SW 1271 (cell line): ENCODE results near the gene SNRPA1.
A peak's percentile ranks its signal among the peaks of the same experiment; 100 is the strongest.

ENCODE experiments used
- DNase-seq, 2 experiments: peaks; one replicate each; lab custom pipeline; 2025; lab: John Stamatoyannopoulos, UW

The SNRPA1 gene

DNA sequence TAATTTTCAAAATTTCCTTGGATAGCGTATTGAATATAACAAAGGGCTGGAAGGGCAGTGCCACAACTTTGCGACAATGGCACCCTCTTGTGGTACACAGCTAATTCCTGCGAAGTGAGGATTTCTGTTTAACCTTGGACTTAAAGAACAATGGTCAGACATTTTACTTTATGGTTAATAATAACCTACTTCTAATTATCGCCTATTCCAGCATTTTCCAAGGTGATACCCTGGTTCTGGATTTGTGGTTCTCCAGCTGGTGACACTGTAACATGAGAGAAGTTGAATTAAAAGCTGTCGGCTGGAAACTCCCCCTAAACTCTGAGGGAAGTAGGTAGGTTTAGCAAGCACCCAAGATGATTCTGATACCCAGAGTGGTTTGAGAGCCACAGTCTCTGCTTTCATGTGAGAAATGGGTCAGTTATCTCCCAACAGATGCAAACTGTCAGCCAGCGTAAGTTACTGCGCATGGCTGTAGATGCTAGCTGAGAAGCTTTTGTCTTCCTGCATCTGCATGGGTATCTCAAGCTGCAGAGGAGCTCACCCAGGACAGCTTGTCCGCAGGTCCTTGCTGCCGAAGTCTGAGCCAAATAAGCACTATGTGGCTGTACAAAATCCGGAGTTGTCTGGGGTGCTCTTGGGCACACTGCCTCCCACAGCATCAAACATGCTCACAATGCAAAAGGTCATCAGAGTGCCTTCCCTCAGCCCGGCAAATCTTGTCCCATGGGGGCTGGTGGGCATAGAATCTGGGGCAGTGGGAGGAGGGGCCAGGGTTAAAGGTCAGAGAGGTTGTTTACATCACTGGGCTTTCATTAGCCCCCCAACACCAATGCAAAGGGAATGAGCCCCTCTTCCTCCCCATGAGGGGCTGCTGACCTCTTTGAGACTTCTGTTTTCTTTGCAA, 36.6 kb downstream of the SNRPA1 start:
- DNase-seq, result peak in 1 of 2 experiments; percentile 79

DNA sequence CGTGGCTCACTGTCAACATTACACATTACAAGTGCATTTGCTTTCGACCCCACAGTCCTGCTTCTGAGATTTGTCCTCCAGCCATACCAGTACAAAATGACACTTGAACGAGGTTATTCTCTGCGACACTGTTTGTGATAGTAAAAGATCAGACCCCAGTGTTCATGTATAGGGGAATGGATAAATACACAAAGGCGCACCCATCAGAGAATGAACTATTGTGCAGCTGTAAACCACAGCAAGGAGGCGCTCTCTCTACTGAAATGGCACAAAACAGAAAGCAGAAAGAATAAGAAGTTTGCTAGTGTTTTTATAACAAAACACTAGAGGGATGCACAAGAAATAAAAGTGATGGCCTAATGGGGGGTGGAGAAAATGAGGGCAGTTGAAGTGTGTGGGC, 38.3 kb downstream of the SNRPA1 start:
- DNase-seq, result peak in 1 of 2 experiments; percentile 32

DNA sequence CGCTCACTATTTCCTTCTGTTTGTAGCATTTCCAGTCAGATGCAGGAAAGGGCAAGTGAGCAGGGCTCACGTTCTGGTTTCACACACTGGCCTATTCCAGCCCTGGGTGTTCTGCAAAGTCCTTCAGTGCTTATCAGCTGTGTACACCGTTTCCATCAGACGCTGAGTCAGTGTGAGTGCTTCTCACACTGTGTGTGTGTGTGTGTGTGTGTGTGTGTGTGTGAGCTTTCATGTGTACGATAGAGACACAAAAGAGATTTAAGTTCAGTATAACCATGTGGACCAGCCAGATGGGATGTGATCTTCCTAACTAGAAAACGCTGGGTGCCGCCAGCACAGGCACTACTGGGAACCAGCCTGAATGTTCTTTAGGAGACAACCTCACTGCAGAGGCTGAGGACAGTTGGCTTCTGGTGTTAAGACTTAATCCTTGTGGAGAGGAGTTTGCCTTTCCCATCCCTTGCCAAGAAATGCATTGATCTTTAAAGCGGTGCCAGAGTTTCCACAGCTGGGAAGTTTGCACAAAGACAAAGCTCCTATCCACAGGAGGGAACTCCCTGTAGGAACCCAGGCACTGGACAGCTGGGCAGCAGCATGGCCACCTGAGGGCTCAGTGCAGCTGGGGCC, 39.3 kb downstream of the SNRPA1 start:
- no peak for DNase-seq

DNA sequence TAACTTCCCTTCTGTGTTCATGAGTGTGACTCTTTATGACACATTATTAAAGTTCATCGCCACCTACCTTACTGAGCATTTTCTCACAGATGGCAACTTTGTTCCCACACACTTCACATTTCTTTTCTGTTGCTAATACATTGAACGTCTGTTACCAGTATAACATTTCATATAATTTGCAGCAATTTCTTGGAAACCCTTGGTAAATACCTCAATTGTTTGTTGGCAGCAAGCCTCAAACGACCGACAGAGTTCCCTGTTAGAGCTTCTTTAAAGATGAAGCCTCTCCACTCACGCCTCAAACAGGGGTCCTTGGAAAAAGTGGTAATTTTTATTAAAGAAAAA, 40.0 kb downstream of the SNRPA1 start:
- no peak for DNase-seq

DNA sequence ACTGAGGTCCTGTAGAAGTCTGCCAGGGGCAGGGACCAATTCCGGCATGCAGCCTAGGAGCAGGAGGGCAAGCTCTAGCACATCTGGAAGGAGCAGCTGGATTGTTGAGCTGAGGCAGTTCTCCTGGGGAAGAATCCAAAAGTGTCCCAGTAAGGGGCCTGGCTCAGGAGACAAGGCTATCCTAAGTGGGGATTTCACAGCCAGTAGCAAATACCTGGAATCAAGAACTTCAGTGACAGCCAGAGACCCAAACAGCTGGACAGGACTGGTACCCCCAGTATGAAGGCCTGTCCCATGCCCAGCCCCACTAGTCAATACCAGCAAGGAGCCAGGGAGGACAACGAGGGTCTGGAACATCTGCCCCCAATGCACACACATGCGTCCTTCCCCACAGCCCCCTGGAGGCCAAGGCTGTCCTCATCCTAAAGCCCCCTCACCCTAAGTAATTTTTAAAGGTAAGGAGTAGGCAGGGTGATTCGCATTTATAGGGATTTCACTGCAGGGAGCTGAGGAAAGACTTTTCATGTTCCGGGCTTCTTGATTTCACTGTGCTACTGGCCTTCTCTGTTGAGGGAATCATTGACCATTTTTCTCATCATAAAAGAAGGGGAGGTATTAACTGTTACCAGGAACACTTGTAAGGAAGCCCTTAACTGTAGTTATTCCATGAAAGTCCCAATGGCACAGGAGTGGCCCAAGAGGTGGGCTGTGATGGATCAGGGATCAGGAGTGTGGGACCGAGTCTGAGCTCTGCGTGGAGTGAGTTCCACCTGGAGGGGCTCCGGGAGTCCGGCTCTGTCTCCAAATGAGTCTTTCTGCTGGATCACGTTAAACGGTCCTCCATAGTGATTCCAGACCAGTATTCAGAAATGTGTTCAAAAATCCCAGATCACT, 40.6 kb downstream of the SNRPA1 start:
- DNase-seq, result no peak

DNA sequence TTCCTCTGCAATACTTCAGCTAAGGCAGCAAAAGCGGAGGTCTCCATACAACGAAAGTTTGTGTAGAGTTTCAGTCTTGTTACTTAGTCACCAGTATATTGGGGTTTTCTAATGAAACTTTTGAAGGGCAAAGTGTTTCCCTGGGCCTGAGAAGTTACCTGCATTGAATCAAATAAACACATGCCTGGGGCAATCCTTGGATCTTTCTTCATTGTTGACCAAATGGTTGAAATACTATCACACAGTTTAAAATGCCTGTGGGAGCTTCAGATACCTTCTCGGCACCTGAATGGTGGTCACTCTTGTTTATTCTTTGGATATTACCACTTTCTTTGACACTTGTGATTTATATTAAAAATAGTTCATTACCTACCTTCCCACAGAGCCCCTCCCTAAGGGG, 42.2 kb downstream of the SNRPA1 start:
- no peak for DNase-seq

DNA sequence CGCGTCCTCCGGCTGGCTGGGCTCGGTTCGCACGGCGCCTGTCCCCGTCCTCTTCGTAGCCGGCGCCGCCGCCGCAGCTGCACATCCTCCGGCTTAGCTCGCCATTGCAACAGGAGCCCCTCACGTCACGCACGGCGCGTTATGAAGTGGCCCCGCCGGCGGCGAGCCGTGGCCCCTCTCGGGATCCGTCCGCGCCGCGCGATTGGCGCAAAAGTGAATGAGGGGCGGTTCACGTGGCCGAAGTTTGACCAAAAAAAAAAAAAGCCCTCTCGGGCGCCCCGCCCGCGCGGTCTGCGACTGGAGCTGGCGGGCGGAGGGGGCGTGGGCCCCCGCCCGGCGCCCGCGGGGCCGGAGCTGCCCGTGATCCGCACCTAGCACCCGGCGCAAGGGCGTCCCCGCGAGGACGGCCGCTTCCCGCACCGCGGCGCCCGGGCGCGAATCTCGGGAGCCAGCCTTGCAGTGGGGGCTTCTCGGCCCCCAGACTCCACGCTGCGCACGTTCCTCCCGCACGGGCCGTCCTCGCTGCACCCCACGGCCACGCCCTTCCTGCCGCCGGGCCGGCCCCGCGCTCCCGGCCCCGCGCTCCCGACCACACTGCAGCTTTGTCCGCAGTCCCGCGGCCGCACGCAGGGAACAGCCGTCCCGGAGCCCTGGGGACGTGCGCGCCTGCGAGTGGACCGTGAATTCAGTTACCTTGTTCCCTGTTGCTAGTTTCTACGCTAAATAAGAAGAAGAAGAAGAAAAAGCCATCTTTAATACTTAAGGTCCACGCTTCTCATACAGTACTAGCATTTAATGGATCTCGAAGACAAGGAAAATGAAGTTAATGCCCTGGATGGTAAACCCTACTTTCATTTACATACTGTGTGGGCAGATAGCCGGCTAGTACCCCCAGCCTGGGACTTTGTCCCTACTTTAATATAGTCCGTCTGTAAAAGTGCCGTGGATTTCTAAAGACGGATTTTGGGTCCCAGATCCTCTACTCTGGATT, 42.9 kb downstream of the SNRPA1 start, which contains the start of gene CHSY1:
Gene CHSY1 (minus strand): TSS at position 219 of the 991 bp plus-strand sequence. CDS start 592 bp downstream, outside the sequence.
- peak; percentile 77 to 91 for DNase-seq

DNA sequence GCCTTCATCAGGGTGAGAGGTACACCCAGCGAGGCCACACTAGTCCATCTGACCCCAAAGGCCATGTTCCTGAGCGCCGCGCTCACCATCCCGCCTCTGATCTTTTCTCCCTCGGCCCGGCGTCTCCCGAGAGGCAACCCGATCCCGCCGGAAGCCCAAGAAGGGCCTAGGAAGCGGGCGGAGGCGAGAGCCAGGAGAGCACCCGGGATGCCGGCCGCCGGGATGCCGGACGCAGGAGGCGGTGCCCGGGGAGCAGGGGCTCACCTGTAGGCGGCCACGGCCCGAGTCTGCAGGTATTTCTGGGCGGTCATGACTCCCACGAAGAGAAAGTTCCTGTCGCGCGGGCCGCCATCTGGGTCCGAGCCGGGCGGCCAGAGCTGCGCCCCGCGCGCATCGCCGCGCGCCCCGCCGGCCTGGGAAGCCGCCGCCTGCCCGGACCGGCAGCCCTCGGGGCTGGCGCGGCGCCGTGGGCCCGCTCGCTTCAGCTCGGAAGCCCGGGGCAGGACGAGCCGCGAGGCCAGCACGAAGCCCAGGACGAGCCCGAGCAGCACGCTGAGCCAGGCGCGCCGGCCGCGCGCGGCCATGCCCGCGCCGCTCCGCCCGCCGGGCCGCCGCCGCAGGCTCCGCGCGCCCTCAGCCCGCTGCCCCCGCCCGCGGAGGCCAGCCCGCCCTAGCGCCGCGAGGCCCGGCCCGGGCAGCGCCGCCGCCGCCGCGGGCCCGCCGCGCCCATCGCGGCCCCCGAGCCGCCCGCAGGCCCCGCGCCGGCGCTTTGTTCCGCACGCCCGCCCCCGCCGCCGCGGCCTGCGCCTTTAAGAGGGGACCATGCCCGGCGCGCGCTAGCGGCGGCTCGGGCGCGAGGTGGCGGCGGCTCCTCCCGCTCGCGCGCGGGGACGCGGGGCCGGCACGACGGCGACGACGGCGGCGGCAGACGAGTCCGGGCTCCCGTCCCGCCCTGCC, 43.9 kb downstream of the SNRPA1 start:
- peak in 1 of 2 experiments; percentile 32 for DNase-seq

DNA sequence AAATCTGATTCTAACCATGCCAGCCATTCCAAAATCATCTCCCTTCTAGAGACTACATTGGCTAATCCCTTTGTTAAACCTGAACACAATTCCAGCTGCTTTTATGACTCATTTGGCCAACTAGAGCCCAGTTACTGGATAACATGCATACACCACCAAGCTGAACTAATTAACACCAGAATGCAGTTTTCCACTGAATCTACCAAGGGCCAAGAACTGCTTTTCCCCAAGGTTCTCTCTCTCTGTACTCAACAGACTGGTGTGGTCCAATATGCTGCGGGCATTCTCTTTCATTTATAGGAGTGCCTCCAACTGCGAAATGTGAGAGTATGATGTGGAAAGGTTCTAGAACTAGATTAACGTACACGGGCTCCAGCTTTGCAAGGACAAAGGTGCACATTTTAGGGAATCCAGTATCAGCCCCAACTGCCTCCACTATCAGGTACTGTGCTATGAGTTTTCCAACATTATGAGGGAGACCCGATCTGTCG, 44.7 kb downstream of the SNRPA1 start:
- peak in 1 of 2 experiments; percentile 32 for DNase-seq

DNA sequence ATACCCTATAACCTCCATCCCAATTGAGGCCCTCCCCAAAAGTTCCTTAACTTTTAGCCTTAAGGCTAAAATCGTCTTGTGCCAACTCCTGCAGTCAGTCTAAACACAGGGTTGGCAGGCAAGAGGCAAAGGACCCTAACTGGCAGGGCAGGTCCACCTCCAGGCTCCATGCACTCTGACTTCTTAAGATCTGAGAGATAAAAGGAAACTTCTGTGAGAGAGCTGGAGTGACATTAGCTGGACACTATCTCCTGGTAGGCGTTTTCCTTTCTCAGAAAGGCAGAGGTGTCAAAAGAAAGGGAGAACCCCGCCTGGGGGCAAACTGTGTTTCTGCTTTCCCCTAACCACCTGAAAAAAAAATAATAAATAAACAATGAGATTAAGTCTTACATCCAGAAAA, 46.8 kb downstream of the SNRPA1 start:
- DNase-seq, result no peak

DNA sequence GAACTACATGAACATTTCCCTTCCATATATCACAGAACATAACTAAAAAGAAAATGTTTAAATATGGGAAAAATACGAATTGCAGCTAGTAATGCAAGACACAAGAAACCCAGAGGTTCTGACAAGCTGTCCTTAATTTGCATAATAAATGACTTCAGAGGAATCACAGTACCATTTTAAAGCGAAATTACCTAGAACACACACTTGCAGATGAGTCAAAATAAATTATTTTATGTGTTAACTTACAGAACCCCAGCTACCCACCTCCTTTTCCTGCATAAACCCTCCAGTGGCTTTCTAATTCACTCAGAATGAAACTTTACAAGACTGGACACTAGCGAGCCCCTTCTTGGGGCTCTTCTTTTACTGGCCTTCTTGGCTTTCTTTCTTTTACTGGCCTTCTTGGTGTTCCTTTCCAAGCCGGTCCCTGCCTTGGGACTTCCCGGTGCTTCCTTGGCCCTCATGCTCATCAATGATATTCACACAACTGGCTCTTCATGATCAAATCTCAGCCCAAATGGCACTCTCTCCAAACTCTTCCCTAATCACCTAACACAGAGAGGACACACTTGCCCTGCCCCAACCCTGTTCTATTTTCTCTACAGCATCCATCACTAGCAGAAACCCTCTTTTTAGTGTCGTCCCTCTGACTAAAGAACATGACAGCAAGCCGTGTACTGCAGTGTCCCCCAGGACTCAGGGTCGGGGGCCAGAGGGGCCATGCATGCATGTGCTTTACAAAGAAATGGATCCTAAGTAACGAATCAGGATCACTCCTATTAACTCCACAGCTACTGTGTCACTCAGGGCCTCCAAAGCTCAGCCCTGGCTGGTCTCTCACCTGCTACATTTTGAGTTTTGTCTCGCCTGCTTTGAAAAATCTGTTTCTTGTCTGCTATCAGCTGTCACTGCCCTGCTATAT, 48.0 kb downstream of the SNRPA1 start:
- no peak for DNase-seq

DNA sequence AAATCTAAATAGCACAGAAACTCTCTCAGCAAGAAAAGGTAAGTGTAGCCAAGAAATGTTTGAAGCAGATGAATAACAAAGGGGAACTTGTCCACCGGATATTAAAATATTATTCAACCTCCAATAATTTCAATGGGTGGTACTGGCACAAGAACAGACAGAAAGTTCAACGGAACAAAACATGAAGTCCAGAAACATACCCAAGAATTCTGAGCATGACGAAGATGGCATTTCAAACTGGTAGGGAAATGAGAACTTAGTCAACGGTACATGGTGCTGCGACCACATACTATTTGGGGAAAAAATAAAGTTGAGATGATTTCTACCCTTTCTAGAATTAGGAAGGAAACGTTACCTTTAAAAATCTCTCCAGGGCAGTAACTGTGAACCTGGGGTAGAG, 48.7 kb downstream of the SNRPA1 start:
- no peak for DNase-seq

DNA sequence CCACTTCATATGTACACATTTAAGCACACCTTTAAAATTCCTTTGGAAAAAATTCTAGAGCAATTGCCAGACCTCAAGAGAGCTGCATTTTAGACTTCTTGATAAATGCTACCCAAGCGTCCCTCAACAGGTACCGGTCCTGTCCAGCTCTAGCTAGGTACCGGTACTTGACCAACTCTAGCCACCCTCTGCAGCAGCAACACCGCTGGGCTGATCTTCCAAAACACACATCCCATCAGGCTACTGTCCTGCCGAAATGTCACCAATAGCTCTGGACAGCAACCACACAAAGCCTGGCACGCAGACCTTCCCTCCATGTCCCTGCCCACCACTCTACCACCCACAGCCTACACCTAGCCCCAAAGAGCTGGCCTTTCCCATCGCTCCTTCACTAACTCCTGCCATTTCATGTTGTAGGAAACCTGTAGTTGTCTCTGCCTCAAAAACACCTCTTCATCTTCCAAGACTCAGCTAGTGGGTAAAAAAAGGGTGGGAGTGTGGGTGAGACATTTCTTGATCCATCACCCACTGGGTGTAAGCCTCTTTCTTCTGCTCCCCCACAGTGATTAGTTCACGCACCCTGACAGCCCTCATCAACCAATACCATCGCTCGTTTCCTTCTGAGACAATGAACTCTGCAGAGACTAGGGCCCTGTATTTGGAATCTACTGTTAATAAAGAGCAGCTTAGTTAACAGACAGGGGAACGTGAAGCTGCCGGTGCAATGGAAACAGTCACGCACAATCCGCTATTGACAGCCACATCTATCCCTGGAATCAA, 50.0 kb downstream of the SNRPA1 start:
- no peak for DNase-seq

DNA sequence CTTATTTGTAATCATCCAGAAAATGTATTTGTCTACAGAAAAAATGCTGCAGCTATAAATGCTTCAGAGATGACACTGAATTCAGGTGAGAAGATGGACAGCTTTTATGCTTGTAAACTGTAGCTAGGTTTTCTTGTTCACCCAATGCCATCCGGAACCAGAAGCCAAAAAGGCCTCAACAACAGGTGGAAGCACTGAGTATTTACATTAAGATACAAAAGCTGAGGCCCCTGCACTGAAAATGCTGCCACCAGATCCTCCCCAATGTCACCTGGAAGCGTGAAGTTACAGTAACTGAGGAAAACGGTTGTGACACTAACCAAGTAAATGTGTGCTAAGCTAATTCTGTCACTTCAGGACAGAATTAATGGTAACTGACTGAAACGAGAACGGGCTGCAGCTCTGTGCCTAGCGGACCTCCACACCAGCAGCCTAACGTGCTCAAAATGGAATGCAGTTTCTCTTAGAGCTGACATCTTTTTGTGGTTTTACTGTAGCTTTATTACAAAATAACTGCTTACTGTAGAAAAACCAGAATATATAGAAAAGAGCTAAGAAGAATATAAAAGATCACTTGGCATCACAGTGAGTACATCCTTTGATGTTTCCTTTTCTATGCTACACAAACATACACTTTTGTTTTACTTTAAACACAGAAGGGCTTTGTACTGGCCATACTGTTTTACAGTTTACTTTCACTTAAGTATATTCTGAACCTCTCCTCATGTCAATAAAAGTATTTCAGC, 50.8 kb downstream of the SNRPA1 start:
- no peak for DNase-seq

DNA sequence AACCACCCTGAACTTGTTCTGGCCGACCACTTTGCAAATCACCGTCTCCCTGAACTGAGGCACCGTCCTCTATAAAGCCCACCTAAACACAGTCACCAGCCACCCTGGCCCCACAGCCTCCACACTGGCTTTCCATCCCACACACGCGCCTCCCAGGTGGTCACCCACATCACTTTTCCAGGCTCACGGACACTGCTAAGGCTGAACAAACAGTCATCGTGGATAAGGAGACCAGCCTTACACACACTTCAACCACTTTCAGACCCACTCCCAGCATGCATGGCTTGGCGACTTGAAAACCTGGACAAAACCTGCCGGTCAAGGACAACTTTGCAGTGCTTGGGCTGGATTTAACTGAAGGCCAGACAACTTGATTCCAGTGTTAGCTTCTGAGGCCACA, 51.6 kb downstream of the SNRPA1 start:
- DNase-seq, result no peak

DNA sequence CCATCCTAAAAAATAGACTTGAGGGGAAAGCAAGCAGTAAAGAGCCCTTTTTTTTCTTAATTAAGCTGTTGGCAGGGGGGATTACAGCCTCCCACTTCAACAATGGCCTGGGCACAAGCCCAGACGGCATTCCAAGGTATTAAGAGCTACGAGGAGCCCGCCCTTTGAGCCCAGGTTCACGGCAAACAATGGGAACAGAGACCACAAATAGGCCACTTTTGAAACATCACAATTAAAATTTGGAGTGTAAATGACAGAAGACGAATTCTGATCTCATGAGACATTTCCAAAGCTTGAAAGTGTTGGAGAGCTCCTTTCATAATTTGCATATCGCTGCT, 52.1 kb downstream of the SNRPA1 start:
- DNase-seq, result no peak
